ENCODE measurements around the gene CLEC3B.

- TF ChIP-seq CTCF (IDR thresholded peaks at IDR 0.05; ENCODE audit: insufficient read depth, low read length) (no peak), REST (IDR thresholded peaks at IDR 0.05; ENCODE audit: insufficient replicate concordance, low read depth) (no peak), POLR2AphosphoS5 (IDR thresholded peaks at IDR 0.05; ENCODE audit: low read depth) (no peak), SPI1 (IDR thresholded peaks at IDR 0.05; ENCODE audit: borderline replicate concordance, low read depth) (no peak), GABPA (IDR thresholded peaks at IDR 0.05; ENCODE audit: low read depth) (no peak)
These were observed 54.7 kb downstream of the CLEC3B start for GRCh38 chr3:45080824-45081223.
